GM18499 (cell line): ENCODE measurements around the gene ACSF3.

ENCODE experiments used
- ATAC-seq: cut with Tn5 transposase; IDR thresholded peaks from one replicate; pipeline ENCODE4 v1.9.1; 2021; ENCODE audit warnings: moderate number of reproducible peaks; ENCODE audit not compliant: insufficient read depth, unreplicated experiment

The ACSF3 gene

GRCh38 chr16:89093602-89094251, at the start of gene ACSF3:
ACSF3 (plus strand) TSS chr16:89093852; CDS start chr16:89100682, 6,830 bp downstream.
- ATAC-seq = no peak

- ATAC-seq = no peak
Measured at GRCh38 chr16:89044418-89045180, 49.1 kb upstream of the ACSF3 start.

- ATAC-seq = no peak
Measured at GRCh38 chr16:89045181-89045815, 48.4 kb upstream of the ACSF3 start.

- no peak for ATAC-seq
Measured at GRCh38 chr16:89045881-89046280, 47.8 kb upstream of the ACSF3 start.

- ATAC-seq = no peak
Measured at GRCh38 chr16:89046491-89046890, 47.2 kb upstream of the ACSF3 start.

GRCh38 chr16:89047331-89048089, 46.1 kb upstream of the ACSF3 start:
- no peak for ATAC-seq

GRCh38 chr16:89048090-89048725, 45.4 kb upstream of the ACSF3 start:
- ATAC-seq = no peak

- ATAC-seq = no peak
Measured at GRCh38 chr16:89048871-89049422, 44.7 kb upstream of the ACSF3 start.

- ATAC-seq = no peak
Measured at GRCh38 chr16:89049484-89050118, 44.1 kb upstream of the ACSF3 start.

- ATAC-seq = no peak
Measured at GRCh38 chr16:89050119-89050867, 43.4 kb upstream of the ACSF3 start.

GRCh38 chr16:89050868-89051311, 42.8 kb upstream of the ACSF3 start:
- ATAC-seq = no peak

GRCh38 chr16:89051521-89052166, 42.0 kb upstream of the ACSF3 start:
- no peak for ATAC-seq

- no peak for ATAC-seq
Measured at GRCh38 chr16:89052191-89052889, 41.3 kb upstream of the ACSF3 start.

GRCh38 chr16:89052890-89053724, 40.5 kb upstream of the ACSF3 start:
- no peak for ATAC-seq

GRCh38 chr16:89053725-89054029, 40.0 kb upstream of the ACSF3 start:
- no peak for ATAC-seq

GRCh38 chr16:89054261-89054661, 39.4 kb upstream of the ACSF3 start:
- ATAC-seq = no peak

GRCh38 chr16:89054714-89055113, 38.9 kb upstream of the ACSF3 start:
- no peak for ATAC-seq
